ENCODE measurements around the gene DLGAP1.

DNA sequence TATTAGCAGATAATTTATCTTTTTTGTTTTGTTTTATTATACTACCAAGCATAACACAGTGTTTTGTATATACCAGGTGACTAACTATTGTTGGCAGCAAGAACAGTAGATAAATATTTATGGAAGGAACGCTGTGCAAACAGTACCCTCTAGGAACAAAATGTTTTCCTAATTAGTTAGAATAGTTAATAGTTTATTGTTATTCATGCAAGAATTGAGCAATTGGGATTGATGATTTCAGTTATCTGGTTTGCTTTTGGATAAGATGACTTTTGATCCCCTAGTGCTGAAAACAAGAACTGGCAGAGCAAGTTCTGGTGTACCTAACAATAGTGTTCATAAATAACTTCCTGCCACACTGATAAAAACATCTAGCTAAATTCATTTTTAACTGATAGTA lies 681.8 kb downstream of the DLGAP1 start:
- TF ChIP-seq CTCF (IDR thresholded peaks at IDR 0.05; ENCODE audit: low read depth, low read length): no peak
- no peak for TF ChIP-seq EZH2phosphoT487 (IDR thresholded peaks at IDR 0.05; ENCODE audit: low read depth)
